Gastroesophageal sphincter (tissue), 3 donors: ENCODE results near the gene ARHGAP42.

Experiments
- EP300 ChIP-seq: sonication (generic); formaldehyde crosslinking; IDR thresholded peaks from one replicate; pipeline ENCODE4 v1.6.1; 2017; ENCODE audit warnings: antibody characterized with exemption, mild to moderate bottlenecking
- POLR2A ChIP-seq, 2 donors: fragments of 450-650 bp; IDR thresholded peaks; one replicate each; pipeline ENCODE4 v1.6.1; 2017; ENCODE audit warnings: antibody characterized with exemption in 2 of 2, mild to moderate bottlenecking in 2 of 2, moderate library complexity in 1 of 2
- POLR2AphosphoS5 ChIP-seq: sonication (generic); formaldehyde crosslinking; IDR thresholded peaks from one replicate; pipeline ENCODE4 v1.6.1; 2017; ENCODE audit warnings: antibody characterized with exemption
- TF ChIP-seq, protein P1 (sequence below), 4 experiments: fragments of 200-600 bp in 2 of 4; fragments of 450-650 bp in 2 of 4; sonication (generic) in 1 of 4; IDR thresholded peaks; one replicate each; pipeline ENCODE4 v1.5.1; 2017 to 2019; ENCODE audit warnings: antibody characterized with exemption in 4 of 4, mild to moderate bottlenecking in 2 of 4, moderate library complexity in 2 of 4

DNA sequence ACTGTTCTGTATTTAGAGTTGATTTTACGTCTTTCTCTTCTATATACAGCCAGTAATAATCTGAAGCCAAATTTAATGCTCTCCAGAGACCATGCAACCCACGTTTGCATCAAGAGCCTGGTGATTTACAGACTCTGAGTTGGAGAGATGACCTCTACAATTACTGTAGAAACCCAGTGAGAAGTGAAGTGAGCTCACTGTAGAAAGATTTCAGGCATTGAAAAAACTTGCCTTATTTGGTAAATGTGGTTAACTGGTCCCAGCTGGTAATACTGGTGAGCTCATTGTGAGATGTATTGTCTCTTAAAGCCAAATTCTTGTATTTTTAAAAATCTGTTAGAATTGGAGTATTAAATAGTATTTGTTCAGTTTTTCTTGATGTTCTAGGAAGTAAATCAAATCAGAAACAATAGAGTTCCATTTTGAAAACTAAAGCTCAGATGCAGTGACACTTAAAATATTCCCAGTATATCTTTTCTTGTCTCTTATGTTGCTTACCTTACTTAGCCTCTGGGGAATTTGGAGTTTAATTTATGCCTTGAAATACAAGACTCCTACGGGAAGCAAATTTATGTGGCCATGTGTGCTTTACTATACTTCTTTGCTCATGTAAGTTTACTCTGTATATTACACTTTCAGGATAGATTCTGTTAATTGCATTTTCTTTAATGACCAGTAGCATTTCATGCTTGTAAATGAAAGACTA, 189.9 kb downstream of the ARHGAP42 start:
- TF ChIP-seq EP300, result no peak
- TF ChIP-seq, protein P1, sequence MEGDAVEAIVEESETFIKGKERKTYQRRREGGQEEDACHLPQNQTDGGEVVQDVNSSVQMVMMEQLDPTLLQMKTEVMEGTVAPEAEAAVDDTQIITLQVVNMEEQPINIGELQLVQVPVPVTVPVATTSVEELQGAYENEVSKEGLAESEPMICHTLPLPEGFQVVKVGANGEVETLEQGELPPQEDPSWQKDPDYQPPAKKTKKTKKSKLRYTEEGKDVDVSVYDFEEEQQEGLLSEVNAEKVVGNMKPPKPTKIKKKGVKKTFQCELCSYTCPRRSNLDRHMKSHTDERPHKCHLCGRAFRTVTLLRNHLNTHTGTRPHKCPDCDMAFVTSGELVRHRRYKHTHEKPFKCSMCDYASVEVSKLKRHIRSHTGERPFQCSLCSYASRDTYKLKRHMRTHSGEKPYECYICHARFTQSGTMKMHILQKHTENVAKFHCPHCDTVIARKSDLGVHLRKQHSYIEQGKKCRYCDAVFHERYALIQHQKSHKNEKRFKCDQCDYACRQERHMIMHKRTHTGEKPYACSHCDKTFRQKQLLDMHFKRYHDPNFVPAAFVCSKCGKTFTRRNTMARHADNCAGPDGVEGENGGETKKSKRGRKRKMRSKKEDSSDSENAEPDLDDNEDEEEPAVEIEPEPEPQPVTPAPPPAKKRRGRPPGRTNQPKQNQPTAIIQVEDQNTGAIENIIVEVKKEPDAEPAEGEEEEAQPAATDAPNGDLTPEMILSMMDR (IDR thresholded peaks at IDR 0.05), result no peak
- TF ChIP-seq POLR2A (IDR thresholded peaks at IDR 0.05), result no peak
- TF ChIP-seq POLR2AphosphoS5, result no peak
